Measurements from ENCODE around the gene ATG4A. TPM values are rescaled to one million over a fixed set of nuclear protein-coding genes. Genes with fewer than 3 reads are reported as not detected.

Gene ATG4A
- total and polyA plus RNA-seq, 2 donors (not counting 3 experiments of a cell fraction or from before 2014, with no cell fraction given): 13.2 to 28.7 TPM

GRCh38 chrX:108134724-108135123, 43.1 kb downstream of the ATG4A start:
- CTCF ChIA-PET: no interaction called here
- Histone ChIP-seq H3K4me2 (ENCODE audit: insufficient read depth, low read length) (no peak overlapping the region), H3K9ac (replicated peaks; ENCODE audit: extremely low read depth, insufficient read depth, low read length) (no peak overlapping the region), H2AFZ (ENCODE audit: low read depth, low read length) (no peak overlapping the region), H3K27ac (ENCODE audit: insufficient read depth, low read depth, low read length) (no peak overlapping the region), H3K79me2 (ENCODE audit: control insufficient read depth, insufficient read depth, low read length) (no peaks in the 10 kb centered on the region), H3K4me3 (replicated peaks in 1 of 3; ENCODE audit: insufficient read depth in 1 of 3, low read depth in 1 of 3, low read length in 3 of 3) (no peak overlapping the region), H3K9me3 (replicated peaks; ENCODE audit: control insufficient read depth, insufficient read depth, low read length) (no peaks in the 10 kb centered on the region), H3K4me1 (ENCODE audit: control insufficient read depth, extremely low read depth, insufficient read depth, low read length) (peaks cover 20% of the 10 kb centered on the region), H3K9me1 (replicated peaks; ENCODE audit: control insufficient read depth, extremely low read depth, insufficient read depth, low read length) (no peaks in the 10 kb centered on the region), H3K36me3 (ENCODE audit: control insufficient read depth in 2 of 2, extremely low read depth in 1 of 2, insufficient read depth in 2 of 2, low read length in 2 of 2) (peaks cover 3 to 6% of the 10 kb centered on the region in 2 experiments), H3K27me3 (ENCODE audit: control insufficient read depth in 2 of 2, insufficient read depth in 2 of 2, low read length in 2 of 2) (no peaks in the 10 kb centered on the region), H4K20me1 (replicated peaks; ENCODE audit: control insufficient read depth, extremely low read depth, insufficient read depth, low read length) (no peaks in the 10 kb centered on the region)
- DNase-seq (ENCODE audit: low read depth, low spot score) (no peak), FAIRE-seq (no peak)
- TF ChIP-seq GATA2 (IDR thresholded peaks at IDR 0.05; ENCODE audit: insufficient read depth, insufficient read length, low read depth, low read length) (no peak), CTCF (IDR thresholded peaks at IDR 0.05; ENCODE audit: extremely low read depth in 1 of 2, insufficient read depth in 1 of 2, low read depth in 1 of 2, low read length in 2 of 2) (no peak), FOS (IDR thresholded peaks at IDR 0.05; ENCODE audit: borderline replicate concordance, insufficient read depth, low read length) (no peak), JUN (IDR thresholded peaks at IDR 0.05; ENCODE audit: borderline replicate concordance, insufficient read depth, insufficient read length, low read depth) (no peak), MYC (IDR thresholded peaks at IDR 0.05; ENCODE audit: low read depth, low read length) (no peak), POLR2AphosphoS5 (IDR thresholded peaks at IDR 0.05; ENCODE audit: insufficient read depth, low read depth, low read length) (no peak), EZH2 (IDR thresholded peaks at IDR 0.05; ENCODE audit: borderline replicate concordance, low read depth, low read length, severe bottlenecking) (no peak), MAX (IDR thresholded peaks at IDR 0.05; ENCODE audit: insufficient read depth, insufficient read length) (no peak), POLR2A (IDR thresholded peaks at IDR 0.05; ENCODE audit: low read depth, low read length) (no peak)
- BruUV-seq (replicated peaks): no TSS peak
- intact Hi-C loops (cut with micrococcal nuclease): no loop called here
- dilution Hi-C loops (cut with MboI; ENCODE audit: extremely low pct_ligation_motif_present, low sequenced_read_pairs): no loop called here
- POLR2A ChIA-PET: no interaction called here
